ENCODE results near the gene GALNT18. TPM values are rescaled to one million over a fixed set of nuclear protein-coding genes. Genes with fewer than 3 reads are reported as not detected.

Gene GALNT18
- total RNA-seq, 1 experiment from 2014 or later: 9.2 TPM

DNA sequence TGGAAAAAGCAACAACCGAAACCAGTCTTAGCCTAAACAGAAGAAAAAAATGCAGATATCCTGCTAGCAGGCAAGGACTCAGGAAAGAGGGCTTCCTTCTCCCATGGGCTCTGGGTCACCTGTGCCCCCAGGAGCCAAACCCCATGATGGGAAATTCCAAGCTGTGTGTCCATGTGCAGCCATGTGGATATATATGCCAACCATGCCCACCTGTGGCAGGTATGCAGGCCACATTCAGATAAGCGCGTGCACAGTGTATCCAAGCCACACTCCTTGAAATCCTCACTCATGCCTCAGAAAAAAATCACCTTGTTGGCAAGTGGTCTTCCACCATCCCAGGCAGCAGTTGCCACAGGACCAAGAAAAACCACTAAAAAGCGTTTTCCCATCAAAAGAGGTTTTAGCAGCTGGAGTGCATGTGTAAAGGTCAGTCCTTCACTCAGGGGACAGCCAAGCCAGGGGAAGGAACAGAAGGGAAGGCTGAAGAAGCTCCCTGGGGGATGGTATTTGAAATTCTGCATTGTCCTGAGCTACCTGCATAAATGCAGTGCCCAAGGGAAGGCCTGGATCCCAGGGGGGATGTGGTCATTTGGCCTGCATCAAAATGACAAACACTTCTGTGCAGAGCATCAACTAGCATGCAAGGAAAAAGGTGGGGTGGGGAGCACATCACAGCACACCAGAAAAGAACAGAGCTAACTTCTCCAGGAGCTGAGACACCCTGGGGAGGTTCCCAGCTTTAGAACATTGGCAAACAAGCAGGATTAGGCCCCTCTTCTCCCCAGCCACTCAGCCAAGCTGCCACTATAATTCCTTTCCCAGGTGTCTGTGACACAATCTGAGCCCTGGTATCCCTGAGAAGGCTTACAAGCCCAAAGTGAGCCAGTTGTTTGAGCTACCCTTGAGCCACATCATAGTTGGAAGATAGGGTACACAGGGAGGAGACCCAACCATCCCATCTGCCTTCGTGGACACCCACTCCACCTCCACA lies 76.2 kb downstream of the GALNT18 start:
- CTCF ChIA-PET: no interaction called here
- no peak for DNase-seq
- no TSS peak for BruUV-seq (replicated peaks)

DNA sequence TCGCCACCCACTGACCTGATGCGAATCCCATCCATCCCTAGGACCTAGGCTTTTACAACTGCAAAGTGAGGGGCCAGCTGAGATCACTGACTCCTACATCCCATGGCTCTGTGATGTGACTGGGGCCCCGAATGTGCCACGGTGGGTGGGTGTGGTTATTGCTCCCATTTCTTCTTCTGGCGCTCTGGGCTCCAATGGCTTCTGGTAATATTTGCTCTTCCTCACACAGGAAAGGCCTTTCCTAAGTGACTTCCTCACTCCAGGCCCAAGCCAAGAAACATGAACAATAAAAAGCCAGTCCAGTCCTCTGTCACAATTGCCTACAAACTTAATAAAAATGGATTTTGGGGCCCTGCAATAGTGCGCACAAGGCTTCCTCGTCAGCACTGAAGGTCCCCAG lies 78.1 kb downstream of the GALNT18 start:
- H3K9me3 Mint-ChIP-seq (ENCODE audit: low read depth, unreplicated experiment): no peaks in the 10 kb centered on the region
- no peaks in the 10 kb centered on the region for H3K4me1 Mint-ChIP-seq (ENCODE audit: low read depth, unreplicated experiment)
- intact Hi-C loops (cut with micrococcal nuclease; ENCODE audit: unreplicated experiment): no loop called here
- H3K36me3 Mint-ChIP-seq (ENCODE audit: insufficient read depth, unreplicated experiment): no peaks in the 10 kb centered on the region
- no peak for DNase-seq
- H3K4me3 Mint-ChIP-seq (ENCODE audit: low read depth, unreplicated experiment): no peak overlapping the region
- TF ChIP-seq, protein P1, sequence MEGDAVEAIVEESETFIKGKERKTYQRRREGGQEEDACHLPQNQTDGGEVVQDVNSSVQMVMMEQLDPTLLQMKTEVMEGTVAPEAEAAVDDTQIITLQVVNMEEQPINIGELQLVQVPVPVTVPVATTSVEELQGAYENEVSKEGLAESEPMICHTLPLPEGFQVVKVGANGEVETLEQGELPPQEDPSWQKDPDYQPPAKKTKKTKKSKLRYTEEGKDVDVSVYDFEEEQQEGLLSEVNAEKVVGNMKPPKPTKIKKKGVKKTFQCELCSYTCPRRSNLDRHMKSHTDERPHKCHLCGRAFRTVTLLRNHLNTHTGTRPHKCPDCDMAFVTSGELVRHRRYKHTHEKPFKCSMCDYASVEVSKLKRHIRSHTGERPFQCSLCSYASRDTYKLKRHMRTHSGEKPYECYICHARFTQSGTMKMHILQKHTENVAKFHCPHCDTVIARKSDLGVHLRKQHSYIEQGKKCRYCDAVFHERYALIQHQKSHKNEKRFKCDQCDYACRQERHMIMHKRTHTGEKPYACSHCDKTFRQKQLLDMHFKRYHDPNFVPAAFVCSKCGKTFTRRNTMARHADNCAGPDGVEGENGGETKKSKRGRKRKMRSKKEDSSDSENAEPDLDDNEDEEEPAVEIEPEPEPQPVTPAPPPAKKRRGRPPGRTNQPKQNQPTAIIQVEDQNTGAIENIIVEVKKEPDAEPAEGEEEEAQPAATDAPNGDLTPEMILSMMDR (IDR thresholded peaks at IDR 0.05; ENCODE audit: unreplicated experiment): no peak
- no peak overlapping the region for H3K27ac Mint-ChIP-seq (ENCODE audit: unreplicated experiment)
- BruUV-seq (replicated peaks): no TSS peak
- CTCF ChIA-PET: no interaction called here
- H3K27me3 Mint-ChIP-seq (ENCODE audit: unreplicated experiment): no peaks in the 10 kb centered on the region

More for the DNA sequence above, 76.2 kb downstream of the GALNT18 start:
- TF ChIP-seq, protein P1 (IDR thresholded peaks at IDR 0.05; ENCODE audit: unreplicated experiment): no peak
- no peak overlapping the region for H3K4me3 Mint-ChIP-seq (ENCODE audit: low read depth, unreplicated experiment)
- intact Hi-C loops (cut with micrococcal nuclease; ENCODE audit: unreplicated experiment): no loop called here
- H3K9me3 Mint-ChIP-seq (ENCODE audit: low read depth, unreplicated experiment): peaks cover 1% of the 10 kb centered on the region
- H3K36me3 Mint-ChIP-seq (ENCODE audit: insufficient read depth, unreplicated experiment): no peaks in the 10 kb centered on the region
- no peak overlapping the region for H3K27ac Mint-ChIP-seq (ENCODE audit: unreplicated experiment)
- no peaks in the 10 kb centered on the region for H3K27me3 Mint-ChIP-seq (ENCODE audit: unreplicated experiment)
- no peaks in the 10 kb centered on the region for H3K4me1 Mint-ChIP-seq (ENCODE audit: low read depth, unreplicated experiment)

DNA sequence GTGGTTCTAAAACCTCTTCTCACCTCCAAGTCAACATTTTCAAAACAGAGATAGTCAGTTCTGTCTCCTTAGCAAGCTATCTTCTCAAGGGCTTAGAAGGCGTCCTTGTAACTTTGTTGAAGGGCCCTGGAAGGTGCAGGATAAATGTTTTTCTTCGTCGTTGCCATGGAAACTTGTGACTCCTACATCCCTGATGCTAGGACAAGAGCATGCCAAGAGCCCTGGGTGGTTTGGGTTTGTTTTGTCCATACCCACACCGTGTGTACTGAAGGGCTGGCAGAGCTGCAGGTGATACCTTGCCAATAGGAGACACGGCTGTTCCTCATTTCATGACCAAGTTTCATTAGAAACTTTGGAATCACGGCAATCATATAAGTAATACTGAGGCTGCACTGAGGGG lies 81.6 kb downstream of the GALNT18 start:
- H3K9me3 Mint-ChIP-seq (ENCODE audit: low read depth, unreplicated experiment): no peaks in the 10 kb centered on the region
- intact Hi-C loops (cut with micrococcal nuclease; ENCODE audit: unreplicated experiment): no loop called here
- H3K4me3 Mint-ChIP-seq (ENCODE audit: low read depth, unreplicated experiment): no peak overlapping the region
- no peaks in the 10 kb centered on the region for H3K4me1 Mint-ChIP-seq (ENCODE audit: low read depth, unreplicated experiment)
- no peaks in the 10 kb centered on the region for H3K27me3 Mint-ChIP-seq (ENCODE audit: unreplicated experiment)
- TF ChIP-seq, protein P1 (IDR thresholded peaks at IDR 0.05; ENCODE audit: unreplicated experiment): no peak
- no TSS peak for BruUV-seq (replicated peaks)
- H3K36me3 Mint-ChIP-seq (ENCODE audit: insufficient read depth, unreplicated experiment): no peaks in the 10 kb centered on the region
- no peak for DNase-seq
- CTCF ChIA-PET: no interaction called here
- no peak overlapping the region for H3K27ac Mint-ChIP-seq (ENCODE audit: unreplicated experiment)

DNA sequence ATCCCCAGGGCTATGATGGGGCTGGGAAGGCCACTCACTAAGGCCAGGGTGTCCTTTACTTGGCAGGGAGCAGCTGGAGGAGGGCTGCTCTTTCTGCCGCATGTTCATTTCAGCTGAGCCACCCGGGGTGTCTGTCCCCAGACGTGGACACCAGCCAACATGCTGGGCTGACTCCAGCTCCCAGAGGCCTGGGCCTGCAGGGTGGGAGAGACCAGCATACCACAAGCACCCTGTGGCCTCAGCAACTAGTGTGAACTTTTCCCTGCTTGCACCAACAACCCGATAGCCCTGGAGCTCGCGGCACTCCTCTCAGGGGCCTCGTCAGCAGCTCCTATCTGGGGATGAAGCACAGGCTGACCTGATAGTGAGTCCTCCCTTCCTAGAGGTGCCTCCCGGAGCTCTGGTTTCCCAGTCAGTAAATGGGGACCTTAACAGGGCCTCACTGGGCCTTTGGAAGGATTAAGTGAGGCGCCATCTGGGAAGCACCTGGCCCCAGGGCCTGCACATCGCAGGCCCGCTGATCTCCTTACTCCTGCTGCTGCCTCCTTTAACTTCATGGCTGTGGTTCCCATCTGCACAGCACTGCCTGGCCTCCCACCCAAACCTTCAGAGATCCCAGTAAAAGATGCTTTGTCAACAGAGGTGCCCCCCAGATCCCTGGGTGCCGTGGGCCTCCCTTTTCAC lies 83.4 kb downstream of the GALNT18 start:
- TF ChIP-seq, protein P1 (IDR thresholded peaks at IDR 0.05; ENCODE audit: unreplicated experiment): no peak
- H3K27ac Mint-ChIP-seq (ENCODE audit: unreplicated experiment): no peak overlapping the region
- CTCF ChIA-PET: no interaction called here
- H3K27me3 Mint-ChIP-seq (ENCODE audit: unreplicated experiment): no peaks in the 10 kb centered on the region
- no peaks in the 10 kb centered on the region for H3K4me1 Mint-ChIP-seq (ENCODE audit: low read depth, unreplicated experiment)
- H3K9me3 Mint-ChIP-seq (ENCODE audit: low read depth, unreplicated experiment): no peaks in the 10 kb centered on the region
- H3K36me3 Mint-ChIP-seq (ENCODE audit: insufficient read depth, unreplicated experiment): no peaks in the 10 kb centered on the region
- H3K4me3 Mint-ChIP-seq (ENCODE audit: low read depth, unreplicated experiment): no peak overlapping the region
- intact Hi-C loops (cut with micrococcal nuclease; ENCODE audit: unreplicated experiment): no loop called here
- no peak for DNase-seq
- no TSS peak for BruUV-seq (replicated peaks)

All from Calu3 (cell line).